D721Med (cell line): Measurements from ENCODE around the gene TMEM184A.

Experiments
- DNase-seq: peaks from one replicate; pipeline ENCODE4 v3.0.0; 2011; ENCODE audit warnings: low spot score; ENCODE audit not compliant: insufficient read length
- FAIRE-seq: peaks from 2 replicates; lab custom pipeline; 2011; peaks lifted over from hg19 to GRCh38; lab: Jason Lieb, UNC
- TF ChIP-seq, protein P1 (sequence below): IDR thresholded peaks from 2 replicates; pipeline ENCODE4 v1.5.1; 2012; ENCODE audit warnings: mild to moderate bottlenecking, control low read depth; ENCODE audit not compliant: insufficient read depth; ENCODE audit errors: missing control alignments

Gene TMEM184A

DNA sequence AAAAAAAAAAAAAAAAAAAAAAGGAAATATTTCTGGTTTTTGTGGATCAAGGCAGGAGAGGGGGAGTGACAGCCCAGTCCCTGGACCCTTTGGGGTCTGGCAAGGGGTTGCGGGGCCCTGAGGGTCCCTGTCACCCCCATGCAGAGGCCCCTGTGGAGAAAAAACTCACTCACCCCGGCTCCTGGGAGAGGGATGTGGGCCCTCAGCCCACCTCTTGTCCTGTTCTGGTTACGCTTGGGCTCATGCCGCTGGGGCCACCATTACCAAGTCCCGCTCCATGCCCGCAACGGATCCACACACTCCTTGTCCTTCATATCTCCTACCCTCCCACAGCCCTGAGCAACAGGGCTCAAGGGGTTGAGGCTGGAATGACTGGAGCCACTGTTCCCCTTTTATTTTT is 1.0 kb upstream of the TMEM184A start:
- FAIRE-seq = no peak
- TF ChIP-seq, protein P1, sequence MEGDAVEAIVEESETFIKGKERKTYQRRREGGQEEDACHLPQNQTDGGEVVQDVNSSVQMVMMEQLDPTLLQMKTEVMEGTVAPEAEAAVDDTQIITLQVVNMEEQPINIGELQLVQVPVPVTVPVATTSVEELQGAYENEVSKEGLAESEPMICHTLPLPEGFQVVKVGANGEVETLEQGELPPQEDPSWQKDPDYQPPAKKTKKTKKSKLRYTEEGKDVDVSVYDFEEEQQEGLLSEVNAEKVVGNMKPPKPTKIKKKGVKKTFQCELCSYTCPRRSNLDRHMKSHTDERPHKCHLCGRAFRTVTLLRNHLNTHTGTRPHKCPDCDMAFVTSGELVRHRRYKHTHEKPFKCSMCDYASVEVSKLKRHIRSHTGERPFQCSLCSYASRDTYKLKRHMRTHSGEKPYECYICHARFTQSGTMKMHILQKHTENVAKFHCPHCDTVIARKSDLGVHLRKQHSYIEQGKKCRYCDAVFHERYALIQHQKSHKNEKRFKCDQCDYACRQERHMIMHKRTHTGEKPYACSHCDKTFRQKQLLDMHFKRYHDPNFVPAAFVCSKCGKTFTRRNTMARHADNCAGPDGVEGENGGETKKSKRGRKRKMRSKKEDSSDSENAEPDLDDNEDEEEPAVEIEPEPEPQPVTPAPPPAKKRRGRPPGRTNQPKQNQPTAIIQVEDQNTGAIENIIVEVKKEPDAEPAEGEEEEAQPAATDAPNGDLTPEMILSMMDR = no peak
- DNase-seq = no peak

DNA sequence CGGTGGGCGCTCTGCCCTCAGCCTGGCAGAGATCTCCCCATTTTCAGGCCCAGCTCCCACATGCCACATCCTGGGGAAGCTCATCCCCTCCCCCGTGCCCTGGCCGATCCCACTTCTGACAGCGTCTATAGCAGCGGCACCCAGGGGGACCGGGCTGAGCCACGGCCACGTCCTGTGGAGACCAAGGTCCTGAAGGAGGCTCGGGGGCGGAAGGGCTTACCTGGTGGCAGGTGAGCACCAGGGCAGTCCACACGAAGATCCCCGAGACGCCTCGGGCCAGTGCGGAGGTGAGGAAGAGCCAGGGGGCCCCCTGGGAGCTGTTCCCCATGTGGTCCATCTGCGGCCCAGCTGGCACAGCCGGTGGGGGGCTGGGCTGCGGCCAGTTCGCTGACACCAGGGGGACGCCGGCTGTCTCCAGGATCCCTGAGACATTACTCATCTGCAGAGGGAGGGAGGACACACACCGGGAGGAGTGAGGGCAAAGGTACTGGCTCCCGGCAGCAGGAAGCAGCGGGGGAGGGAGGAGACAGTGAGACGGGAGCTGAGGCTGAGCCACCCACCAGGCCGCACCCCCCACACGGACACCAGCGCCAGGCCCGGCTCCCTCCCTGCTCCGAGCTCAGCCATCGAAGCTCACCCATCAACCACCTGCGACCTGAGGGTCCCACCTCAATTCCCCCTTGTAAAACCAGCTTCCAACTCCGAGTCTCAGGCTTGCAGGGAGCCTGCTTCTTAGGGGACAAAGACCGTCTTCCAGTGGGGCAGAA is 776 bp downstream of the TMEM184A start:
- DNase-seq = peak; percentile 67
- TF ChIP-seq, protein P1 = no peak
- FAIRE-seq = no peak

DNA sequence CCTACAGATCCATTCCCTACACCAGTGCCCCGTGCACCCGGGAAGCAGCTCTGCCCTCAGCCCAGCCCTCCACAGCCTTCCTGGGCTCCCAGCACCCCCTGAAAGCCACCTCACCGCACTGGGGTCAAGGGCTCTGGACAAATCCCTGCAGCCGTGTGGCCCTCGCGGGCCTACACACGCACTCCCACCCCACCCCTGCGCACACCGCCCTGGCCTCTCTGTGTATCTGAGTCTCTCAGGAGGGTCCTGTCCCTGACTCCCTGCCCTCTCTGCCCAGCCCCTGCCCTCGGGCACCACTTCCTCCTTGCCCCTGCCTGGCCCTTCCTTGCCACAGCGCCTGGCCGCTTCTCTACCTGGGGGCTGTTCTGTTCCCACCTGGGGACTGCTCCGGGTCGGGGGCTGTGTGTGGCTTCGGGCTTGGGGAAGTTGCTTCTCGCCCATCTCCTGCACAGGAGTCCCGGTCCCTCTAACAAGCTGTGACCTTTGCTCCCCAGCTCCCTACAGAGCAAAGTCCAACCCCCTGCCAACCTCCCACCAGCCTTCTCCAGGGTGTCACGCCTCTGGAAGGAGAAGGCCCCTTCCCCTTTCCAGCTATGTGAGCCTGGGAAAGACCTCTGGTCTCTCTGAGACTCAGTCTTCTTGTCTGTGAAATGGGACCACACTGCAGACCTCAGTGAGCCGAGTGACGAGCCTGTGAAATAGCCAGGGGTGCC is 1.5 kb downstream of the TMEM184A start:
- TF ChIP-seq, protein P1 = no peak
- DNase-seq (no peak), FAIRE-seq (no peak)

DNA sequence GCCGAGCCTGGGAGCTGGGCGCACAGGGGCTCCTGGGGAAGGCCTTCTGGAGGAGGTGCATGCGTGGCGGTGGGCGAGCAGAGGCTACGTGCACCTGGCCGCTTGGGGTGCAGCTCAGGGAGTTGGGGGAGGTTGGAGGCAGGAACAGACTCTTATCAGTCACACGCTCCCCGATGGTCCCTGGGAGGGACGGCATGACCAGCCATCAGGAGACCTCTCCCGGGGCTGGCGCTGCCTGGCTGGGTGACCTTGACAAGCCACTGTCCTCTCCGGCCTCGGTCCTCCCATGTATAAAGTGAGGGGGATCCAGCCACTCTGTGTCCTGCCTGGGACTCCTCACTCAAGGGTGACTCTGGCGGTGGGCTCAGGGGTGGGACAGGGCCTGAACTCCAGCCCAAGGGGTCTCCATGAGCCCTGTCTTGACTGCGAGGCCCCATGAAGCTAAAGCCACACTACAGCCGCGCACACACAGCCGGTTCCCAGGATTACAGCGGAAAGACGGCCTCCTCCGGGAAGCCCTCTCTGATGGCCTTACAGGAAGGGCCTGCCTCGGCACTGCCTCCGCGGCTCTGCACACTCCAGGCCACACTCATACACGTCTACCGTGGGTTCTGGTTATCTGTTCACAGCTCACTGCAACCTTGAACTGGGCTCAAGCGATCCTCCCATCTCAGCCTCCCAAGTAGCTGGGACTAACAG is 2.3 kb downstream of the TMEM184A start:
- TF ChIP-seq, protein P1 = no peak
- no peak for FAIRE-seq

DNA sequence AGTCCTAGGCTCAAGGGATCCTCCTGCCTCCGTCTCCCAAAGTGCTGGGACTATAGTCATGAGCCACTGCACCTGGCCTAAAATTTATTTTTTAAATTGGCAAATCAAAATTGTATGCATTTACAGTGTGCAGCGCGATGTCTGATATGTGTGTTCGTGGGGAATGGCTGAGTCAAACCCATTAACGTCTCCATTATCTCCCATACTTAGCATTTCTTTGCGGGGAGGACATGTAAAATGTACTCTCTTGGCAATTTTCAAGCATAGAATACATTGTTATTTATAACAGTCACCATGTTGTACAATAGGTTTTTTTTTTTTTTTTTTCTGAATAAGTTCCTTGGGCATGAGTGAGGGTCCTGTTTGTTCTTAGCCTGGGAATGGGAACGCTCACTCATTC is 3.8 kb downstream of the TMEM184A start:
- FAIRE-seq = no peak
- TF ChIP-seq, protein P1 = no peak
- no peak for DNase-seq

More for the DNA sequence above, 2.3 kb downstream of the TMEM184A start:
- DNase-seq = no peak

DNA sequence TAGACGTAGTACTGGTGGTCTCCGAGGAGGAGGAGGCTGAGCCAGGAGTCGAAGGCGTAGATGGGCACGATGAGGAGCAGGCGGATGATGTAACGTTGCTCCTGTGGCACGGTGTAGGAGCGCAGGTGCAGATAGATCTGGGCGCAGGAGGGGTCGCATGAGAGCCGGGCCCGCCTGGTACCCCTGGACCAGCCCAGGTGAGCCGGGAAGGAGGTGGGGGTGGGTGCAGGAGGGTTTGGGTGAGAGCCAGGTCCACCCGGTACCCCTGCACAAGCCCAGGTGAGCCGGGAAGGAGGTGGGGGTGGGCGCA is 5.2 kb downstream of the TMEM184A start:
- no peak for FAIRE-seq
- no peak for DNase-seq
- TF ChIP-seq, protein P1 = no peak
